ENCODE measurements around the gene WDR62.
"Not testable (repeated sequence)": the region's sequence is repeated elsewhere in the genome, so short reads cannot be mapped to it uniquely, and the experiment has no call there.

Gene WDR62

GRCh38 chr19:36113894-36114720 lies 59.4 kb downstream of the WDR62 start:
- FAIRE-seq = no peak

- FAIRE-seq = peak; percentile 99
These were observed 60.2 kb downstream of the WDR62 start, which contains the start of gene POLR2I for GRCh38 chr19:36114721-36115452. TSS of gene POLR2I (minus strand) at chr19:36114875. CDS start at chr19:36114856, 19 bp downstream.

- no peak for FAIRE-seq
These were observed 61.0 kb downstream of the WDR62 start, which contains the start of gene TBCB for GRCh38 chr19:36115453-36116343. TSS of gene TBCB (plus strand) at chr19:36115468. CDS start at chr19:36115561, 93 bp downstream.

- FAIRE-seq = no peak
These were observed 61.6 kb downstream of the WDR62 start for GRCh38 chr19:36116344-36116637.

GRCh38 chr19:36120092-36120983 lies 65.6 kb downstream of the WDR62 start:
- FAIRE-seq = no peak

GRCh38 chr19:36120984-36121358 lies 66.3 kb downstream of the WDR62 start:
- no peak for FAIRE-seq

- no peak for FAIRE-seq
These were observed 66.9 kb downstream of the WDR62 start for GRCh38 chr19:36121486-36122124.

- no peak for FAIRE-seq
These were observed 70.9 kb downstream of the WDR62 start for GRCh38 chr19:36125557-36125956.

GRCh38 chr19:36128392-36128736 lies 73.7 kb downstream of the WDR62 start:
- no peak for FAIRE-seq

GRCh38 chr19:36131221-36131620 lies 76.5 kb downstream of the WDR62 start:
- FAIRE-seq = not testable (repeated sequence)

GRCh38 chr19:36134867-36135266 lies 80.2 kb downstream of the WDR62 start:
- not testable (repeated sequence) for FAIRE-seq

- no peak for FAIRE-seq
These were observed 82.4 kb downstream of the WDR62 start for GRCh38 chr19:36136964-36137686.

GRCh38 chr19:36139120-36139472 lies 84.4 kb downstream of the WDR62 start:
- FAIRE-seq = no peak

- FAIRE-seq = peak; percentile 46
These were observed 85.0 kb downstream of the WDR62 start, which contains the start of gene CAPNS1 for GRCh38 chr19:36139473-36140303. TSS of gene CAPNS1 (plus strand) at chr19:36140066. CDS start at chr19:36141012, 946 bp downstream.

GRCh38 chr19:36140304-36141038 lies 85.8 kb downstream of the WDR62 start:
- no peak for FAIRE-seq

GRCh38 chr19:36141039-36141927 lies 86.6 kb downstream of the WDR62 start:
- FAIRE-seq = no peak

- no peak for FAIRE-seq
These were observed 87.3 kb downstream of the WDR62 start for GRCh38 chr19:36142046-36142445.

GRCh38 chr19:36142496-36142895 lies 87.8 kb downstream of the WDR62 start:
- no peak for FAIRE-seq

Measured in endometrium (tissue), 2 donors.